Measurements from ENCODE around the gene PDE11A. TPM values are rescaled to one million over a fixed set of nuclear protein-coding genes. Genes with fewer than 3 reads are reported as not detected.
A peak's percentile ranks its signal among the peaks of the same experiment; 100 is the strongest.

Gene PDE11A
- total RNA-seq, 2 donors from 2014 or later: 1.5 to 1.9 TPM

GRCh38 chr2:177726931-177727348 lies 345.6 kb downstream of the PDE11A start:
- no peaks in the 10 kb centered on the region for H3K36me3 Mint-ChIP-seq (ENCODE audit: low read depth)
- peaks cover 38% of the 10 kb centered on the region for H3K4me1 Mint-ChIP-seq
- H3K27ac Mint-ChIP-seq: no peak overlapping the region
- 75 to 82% methylated on average over 5 of the region's 5 CpGs for WGBS, 2 experiments (ENCODE audit: insufficient coverage in 1 of 2, insufficient read length in 1 of 2)
- no peak overlapping the region for H3K27ac ChIP-seq (ENCODE audit: low read depth, low read length)
- no peak overlapping the region for H3K4me3 Mint-ChIP-seq
- peaks cover 6% of the 10 kb centered on the region for H3K4me1 ChIP-seq (ENCODE audit: control insufficient read depth, insufficient read depth, low read length)
- no peak overlapping the region for H3K9ac ChIP-seq (ENCODE audit: extremely low read depth, low read length, poor library complexity, severe bottlenecking)
- H3K4me3 ChIP-seq (ENCODE audit: low read length): no peak overlapping the region
- peaks cover 61% of the 10 kb centered on the region for H3K27me3 Mint-ChIP-seq (ENCODE audit: insufficient read depth)
- no peaks in the 10 kb centered on the region for H3K36me3 ChIP-seq (ENCODE audit: control insufficient read depth, insufficient read depth, low read length)
- no peaks in the 10 kb centered on the region for H3K9me3 Mint-ChIP-seq
- no peak for DNase-seq
- H3K27me3 ChIP-seq (ENCODE audit: control insufficient read depth, insufficient read depth, low read length, poor library complexity, severe bottlenecking): peaks cover 30% of the 10 kb centered on the region
- no peaks in the 10 kb centered on the region for H3K9me3 ChIP-seq (ENCODE audit: control insufficient read depth, low read length)
- TF ChIP-seq CTCF (conservative IDR thresholded peaks at IDR 0.05): no peak

- peaks cover 19% of the 10 kb centered on the region for H3K4me1 Mint-ChIP-seq
- 43 to 66% methylated on average over 3 to 10 of the region's 10 CpGs for WGBS, 2 experiments (ENCODE audit: insufficient coverage in 1 of 2, insufficient read length in 1 of 2)
- H3K4me1 ChIP-seq (ENCODE audit: control insufficient read depth, insufficient read depth, low read length): peaks cover 5% of the 10 kb centered on the region
- no peak overlapping the region for H3K27ac Mint-ChIP-seq
- H3K36me3 Mint-ChIP-seq (ENCODE audit: low read depth): no peaks in the 10 kb centered on the region
- peak; percentile 86 for DNase-seq
- H3K4me3 Mint-ChIP-seq: no peak overlapping the region
- H3K9ac ChIP-seq (ENCODE audit: extremely low read depth, low read length, poor library complexity, severe bottlenecking): no peak overlapping the region
- peaks cover 33% of the 10 kb centered on the region for H3K27me3 ChIP-seq (ENCODE audit: control insufficient read depth, insufficient read depth, low read length, poor library complexity, severe bottlenecking)
- peak; percentile 98 for TF ChIP-seq CTCF (conservative IDR thresholded peaks at IDR 0.05)
- no peak overlapping the region for H3K27ac ChIP-seq (ENCODE audit: low read depth, low read length)
- no peaks in the 10 kb centered on the region for H3K9me3 Mint-ChIP-seq
- no peak overlapping the region for H3K4me3 ChIP-seq (ENCODE audit: low read length)
- H3K9me3 ChIP-seq (ENCODE audit: control insufficient read depth, low read length): no peaks in the 10 kb centered on the region
- H3K36me3 ChIP-seq (ENCODE audit: control insufficient read depth, insufficient read depth, low read length): no peaks in the 10 kb centered on the region
- peaks cover 55% of the 10 kb centered on the region for H3K27me3 Mint-ChIP-seq (ENCODE audit: insufficient read depth)
Observed at GRCh38 chr2:177724398-177725287, 347.9 kb downstream of the PDE11A start.

- no peak overlapping the region for H3K27ac ChIP-seq (ENCODE audit: low read depth, low read length)
- no peak for TF ChIP-seq CTCF (conservative IDR thresholded peaks at IDR 0.05)
- Mint-ChIP-seq H3K9me3 (no peaks in the 10 kb centered on the region), H3K36me3 (ENCODE audit: low read depth) (no peaks in the 10 kb centered on the region), H3K27ac (no peak overlapping the region), H3K4me3 (no peak overlapping the region), H3K27me3 (ENCODE audit: insufficient read depth) (peaks cover 50% of the 10 kb centered on the region), H3K4me1 (peaks cover 13% of the 10 kb centered on the region)
- H3K36me3 ChIP-seq (ENCODE audit: control insufficient read depth, insufficient read depth, low read length): no peaks in the 10 kb centered on the region
- peaks cover 5% of the 10 kb centered on the region for H3K4me1 ChIP-seq (ENCODE audit: control insufficient read depth, insufficient read depth, low read length)
- H3K4me3 ChIP-seq (ENCODE audit: low read length): no peak overlapping the region
- WGBS, 2 experiments (ENCODE audit: insufficient coverage in 1 of 2, insufficient read length in 1 of 2): 80% methylated on average over 3 of the region's 3 CpGs; no CpG with 5 or more reads in 1 of the 2 experiments
- H3K9me3 ChIP-seq (ENCODE audit: control insufficient read depth, low read length): no peaks in the 10 kb centered on the region
- peaks cover 25% of the 10 kb centered on the region for H3K27me3 ChIP-seq (ENCODE audit: control insufficient read depth, insufficient read depth, low read length, poor library complexity, severe bottlenecking)
- H3K9ac ChIP-seq (ENCODE audit: extremely low read depth, low read length, poor library complexity, severe bottlenecking): no peak overlapping the region
- DNase-seq: no peak
Observed at GRCh38 chr2:177723235-177723634, 349.3 kb downstream of the PDE11A start.
